SU-DHL-6 (cell line): ENCODE measurements around the gene ACSF3.

Experiments used
- CTCF ChIP-seq: fragments of 200-600 bp; sonication (generic); IDR thresholded peaks from one replicate; pipeline ENCODE4 v1.5.1; 2017; ENCODE audit warnings: antibody characterized with exemption, mild to moderate bottlenecking, low read length, moderate library complexity; ENCODE audit not compliant: insufficient read depth, poor library complexity, severe bottlenecking
- EZH2phosphoT487 ChIP-seq: fragments of 200-600 bp; sonication (generic), shearing (Covaris generic); conservative IDR thresholded peaks from 2 replicates; pipeline ENCODE4 v1.6.1; 2018; ENCODE audit warnings: mild to moderate bottlenecking, antibody characterized with exemption, low read length, moderate library complexity, mixed read lengths

- TF ChIP-seq CTCF, result no peak
- TF ChIP-seq EZH2phosphoT487, result no peak
Observed at GRCh38 chr16:89132194-89133005, 38.7 kb downstream of the ACSF3 start.
